H1 (cell line): ENCODE data around the gene ZBP1. TPM values are rescaled to one million over a fixed set of nuclear protein-coding genes. Genes with fewer than 3 reads are reported as not detected.

Source experiments
- CTCF ChIA-PET: fragments of 300-600 bp; sonication (Branson Sonifier 250); formaldehyde crosslinking; loops from one replicate; lab custom pipeline; 2021; ENCODE audit not compliant: partially characterized antibody; lab: Charles Lee
- POLR2A ChIA-PET: fragments of 300-600 bp; sonication (Branson Sonifier 250); formaldehyde crosslinking; loops from one replicate; lab custom pipeline; 2021; ENCODE audit warnings: inconsistent platforms; ENCODE audit not compliant: partially characterized antibody; lab: Charles Lee
- DNase-seq, 2 experiments: peaks; one replicate each; pipeline versions ENCODE4 v3.0.0 to v3.0.0-alpha.2; 2010 to 2022; ENCODE audit warnings: low spot score in 2 of 2, low read depth in 1 of 2, mixed read lengths in 1 of 2
- FAIRE-seq: peaks from 2 replicates; lab custom pipeline; 2011; peaks lifted over from hg19 to GRCh38; lab: Jason Lieb, UNC
- H2AFZ ChIP-seq: 2 replicates; pipeline ENCODE4 v1.8.1; 2012; ENCODE audit warnings: low read length, inconsistent platforms
- H2AK5ac ChIP-seq: 2 replicates; pipeline ENCODE4 v1.6.1; 2013; ENCODE audit warnings: low read depth, low read length
- H2BK120ac ChIP-seq: replicated peaks from 2 replicates; pipeline ENCODE3; 2013; ENCODE audit warnings: low read depth, low read length, inconsistent platforms
- H2BK12ac ChIP-seq: 2 replicates; pipeline ENCODE4 v1.6.1; 2013; ENCODE audit warnings: low read depth, low read length
- H2BK15ac ChIP-seq: 2 replicates; pipeline ENCODE4 v1.6.1; 2013; ENCODE audit warnings: low read length
- H2BK20ac ChIP-seq: 2 replicates; pipeline ENCODE4 v1.6.1; 2013; ENCODE audit warnings: low read length
- H2BK5ac ChIP-seq: 2 replicates; pipeline ENCODE4 v1.6.1; 2013; ENCODE audit warnings: low read depth, low read length
- H3K14ac ChIP-seq: 2 replicates; pipeline ENCODE4 v1.6.1; 2013; ENCODE audit warnings: inconsistent platforms; ENCODE audit not compliant: insufficient read length
- H3K18ac ChIP-seq: 2 replicates; pipeline ENCODE4 v1.6.1; 2013; ENCODE audit warnings: low read length; ENCODE audit errors: extremely low read depth
- H3K23ac ChIP-seq: 2 replicates; pipeline ENCODE4 v1.6.1; 2013; ENCODE audit warnings: inconsistent platforms; ENCODE audit not compliant: insufficient read length
- H3K23me2 ChIP-seq: 2 replicates; pipeline ENCODE4 v1.6.1; 2013; ENCODE audit warnings: low read depth, low read length
- H3K27ac ChIP-seq: 2 replicates; pipeline ENCODE4 v1.6.1; 2011; ENCODE audit warnings: low read depth, low read length, inconsistent platforms
- H3K27me3 ChIP-seq, 4 experiments: replicated peaks in 1 of 4; 1 replicate in 1 of 4; 2 replicates in 3 of 4; pipeline versions ENCODE4 v1.6.1 to v1.8.1; 2011 to 2013; ENCODE audit warnings: low read length in 3 of 4, mild to moderate bottlenecking in 3 of 4, inconsistent platforms in 2 of 4, mixed read lengths in 2 of 4, moderate library complexity in 1 of 4; ENCODE audit not compliant: control insufficient read depth in 3 of 4, insufficient read depth in 3 of 4; ENCODE audit errors: extremely low read depth in 1 of 4
- H3K36me3 ChIP-seq, 4 experiments: 2 replicates each; pipeline versions ENCODE4 v1.6.1 to v1.8.1; 2011 to 2013; ENCODE audit warnings: mild to moderate bottlenecking in 4 of 4, low read length in 3 of 4, moderate library complexity in 2 of 4, control low read depth in 1 of 4, inconsistent platforms in 1 of 4; ENCODE audit not compliant: insufficient read depth in 4 of 4, control insufficient read depth in 2 of 4
- H3K4ac ChIP-seq: replicated peaks from 2 replicates; pipeline ENCODE3; 2013; ENCODE audit warnings: low read length, low read depth, mixed read lengths, inconsistent platforms; ENCODE audit not compliant: insufficient read length
- H3K4me1 ChIP-seq, 4 experiments: replicated peaks in 1 of 4; 1 replicate in 1 of 4; 2 replicates in 3 of 4; pipeline versions ENCODE4 v1.6.1 to v1.8.1; 2011 to 2013; ENCODE audit warnings: low read length in 3 of 4, inconsistent platforms in 2 of 4, mixed read lengths in 1 of 4; ENCODE audit not compliant: insufficient read depth in 4 of 4, control insufficient read depth in 3 of 4
- H3K4me2 ChIP-seq, 2 experiments: 2 replicates each; pipeline versions ENCODE4 v1.6.1 to v1.8.1; 2011 to 2013; ENCODE audit warnings: low read depth in 2 of 2, low read length in 2 of 2, control low read depth in 1 of 2, inconsistent platforms in 1 of 2, mild to moderate bottlenecking in 1 of 2; ENCODE audit not compliant: insufficient read depth in 1 of 2
- H3K4me3 ChIP-seq, 4 experiments: fragments of 200-600, 300-600 bp in 1 of 4; sonication (generic), shearing (Covaris generic), sonication (Bioruptor Twin) in 1 of 4; 2 replicates each; pipeline versions ENCODE4 v1.5.1 to v1.8.1; 2011 to 2016; ENCODE audit warnings: low read length in 4 of 4, low read depth in 3 of 4, control low read depth in 2 of 4, inconsistent platforms in 2 of 4, mild to moderate bottlenecking in 2 of 4, mixed read lengths in 1 of 4, moderate library complexity in 1 of 4; ENCODE audit not compliant: insufficient read depth in 2 of 4; ENCODE audit errors: extremely low read depth in 1 of 4
- H3K56ac ChIP-seq: replicated peaks from 2 replicates; pipeline ENCODE3; 2013; ENCODE audit warnings: low read depth, mild to moderate bottlenecking, mixed read lengths, low read length, inconsistent platforms; ENCODE audit not compliant: insufficient read length
- H3K79me1 ChIP-seq: 2 replicates; pipeline ENCODE4 v1.6.1; 2013; ENCODE audit warnings: low read depth, low read length, control low read depth
- H3K79me2 ChIP-seq, 2 experiments: 2 replicates each; pipeline versions ENCODE4 v1.6.1 to v1.8.1; 2012 to 2013; ENCODE audit warnings: low read length in 2 of 2, mild to moderate bottlenecking in 2 of 2, inconsistent platforms in 1 of 2; ENCODE audit not compliant: insufficient read depth in 2 of 2, control insufficient read depth in 1 of 2
- H3K9ac ChIP-seq, 4 experiments: replicated peaks in 1 of 4; 1 replicate in 1 of 4; 2 replicates in 3 of 4; pipeline versions ENCODE4 v1.6.1 to v1.8.1; 2011 to 2013; ENCODE audit warnings: low read depth in 3 of 4, low read length in 3 of 4, control low read depth in 2 of 4, mild to moderate bottlenecking in 2 of 4, moderate library complexity in 2 of 4, inconsistent platforms in 1 of 4; ENCODE audit errors: extremely low read depth in 1 of 4
- H3K9me3 ChIP-seq, 2 experiments: 2 replicates each; pipeline versions ENCODE4 v1.6.1 to v1.8.1; 2012 to 2013; ENCODE audit warnings: mild to moderate bottlenecking in 2 of 2, moderate library complexity in 2 of 2, control low read depth in 1 of 2, inconsistent platforms in 1 of 2, low read depth in 1 of 2, low read length in 1 of 2, mixed read lengths in 1 of 2; ENCODE audit not compliant: insufficient read depth in 2 of 2
- H4K20me1 ChIP-seq, 2 experiments: replicated peaks in 1 of 2; 2 replicates each; pipeline versions ENCODE3 to v1.8.1; 2011 to 2013; ENCODE audit warnings: inconsistent platforms in 2 of 2, low read length in 2 of 2, mild to moderate bottlenecking in 1 of 2; ENCODE audit not compliant: insufficient read depth in 2 of 2, control insufficient read depth in 1 of 2
- H4K5ac ChIP-seq: 2 replicates; pipeline ENCODE4 v1.6.1; 2013; ENCODE audit warnings: low read length, low read depth, mixed read lengths, inconsistent platforms; ENCODE audit not compliant: insufficient read length
- H4K8ac ChIP-seq: 2 replicates; pipeline ENCODE4 v1.8.0; 2013; ENCODE audit warnings: mild to moderate bottlenecking, moderate library complexity, low read length, inconsistent platforms; ENCODE audit not compliant: insufficient read depth; ENCODE audit errors: extremely low read depth
- H4K91ac ChIP-seq: replicated peaks from 2 replicates; pipeline ENCODE3; 2013; ENCODE audit warnings: low read length, mixed read lengths, inconsistent platforms; ENCODE audit not compliant: insufficient read length
- POLR2A ChIP-seq, 2 experiments: IDR thresholded peaks; 1 replicate in 1 of 2; 2 replicates in 1 of 2; pipeline ENCODE4 v1.6.1; 2011; ENCODE audit warnings: low read depth in 2 of 2, low read length in 2 of 2, mild to moderate bottlenecking in 2 of 2; ENCODE audit errors: control extremely low read depth in 1 of 2
- SRF ChIP-seq: IDR thresholded peaks from 2 replicates; pipeline ENCODE4 v1.6.1; 2011; ENCODE audit warnings: mild to moderate bottlenecking, low read depth, low read length, moderate library complexity
- YY1 ChIP-seq: IDR thresholded peaks from 2 replicates; pipeline ENCODE4 v1.6.1; 2011; ENCODE audit warnings: low read depth, mild to moderate bottlenecking, low read length
- WGBS, 2 experiments: shearing (Covaris generic) in 1 of 2; methylation state at CpG; one replicate each; pipeline versions ENCODE4 v1.1.6 to v1.1.7; 2013 to 2015; ENCODE audit warnings: low lambda C conversion rate in 2 of 2, mixed read lengths in 2 of 2, inconsistent platforms in 1 of 2, low coverage in 1 of 2, missing lambda C conversion rate in 1 of 2; ENCODE audit not compliant: insufficient replicate concordance in 2 of 2, insufficient coverage in 1 of 2, insufficient read length in 1 of 2; ENCODE audit errors: extremely low coverage in 1 of 2, missing lambda C conversion rate in 1 of 2; 5-methylcytosine and 5-hydroxymethylcytosine counted together
- polyA plus RNA-seq, 7 experiments: library from polyadenylated mRNA; depleted of rRNA in 3 of 7; stranded (reverse) in 5 of 7; unstranded in 2 of 7; fragments of >200 nt in 5 of 7; fragments of 200-250 nt in 2 of 7; gene quantifications; 1 replicate in 5 of 7; 2 replicates in 1 of 7; 4 replicates in 1 of 7; pipeline versions ENCODE4 v1.2.1 to v1.2.3, GENCODE V29; 2011 to 2013; ENCODE audit warnings: missing spikeins in 2 of 7, mixed read lengths in 2 of 7
- total RNA-seq: library from RNA; stranded (reverse); fragmentation: NEBNext Ultra II Directional; extraction: Animal tissue kit (Norgen Biotek cat#: 25700); gene quantifications from 2 replicates; pipeline ENCODE4 v1.2.1, GENCODE V29; 2021

The ZBP1 gene
- total and polyA plus RNA-seq, 2 of the 8 experiments (the other 6 are each of a cell fraction or from before 2014, with no cell fraction given) = not detected

DNA sequence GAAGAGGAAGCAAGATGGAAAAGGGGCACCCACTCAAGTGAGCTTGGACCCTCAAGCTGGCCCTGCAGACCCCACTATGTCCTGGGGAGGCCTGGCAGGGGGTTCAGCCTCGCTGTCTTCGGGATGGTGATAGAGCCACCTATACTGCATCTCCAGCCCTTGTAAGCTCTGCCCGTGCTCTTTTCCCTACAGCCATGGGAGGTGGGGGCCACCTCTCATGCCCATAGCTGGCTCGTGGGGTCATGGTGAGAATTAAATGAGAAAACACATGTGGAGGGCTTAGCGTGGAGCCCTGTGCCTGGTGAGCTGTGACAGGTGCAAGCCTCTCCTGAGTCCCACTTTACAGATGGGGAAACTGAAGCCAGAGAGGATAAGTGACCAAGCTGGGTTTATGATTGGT lies 31.6 kb downstream of the ZBP1 start:
- Histone ChIP-seq H2BK20ac (no peak overlapping the region), H3K36me3 (no peaks in the 10 kb centered on the region), H3K79me1 (no peaks in the 10 kb centered on the region), H2BK120ac (no peak overlapping the region), H4K5ac (no peak overlapping the region), H3K27ac (no peak overlapping the region), H3K56ac (no peak overlapping the region), H3K18ac (no peak overlapping the region), H4K20me1 (no peaks in the 10 kb centered on the region), H3K4ac (no peak overlapping the region), H2AK5ac (no peak overlapping the region), H3K9ac (no peak overlapping the region), H2BK15ac (no peak overlapping the region), H3K23me2 (no peaks in the 10 kb centered on the region; the same call in 1 of the 2 replicates), H3K23ac (no peak overlapping the region), H2BK5ac (no peak overlapping the region), H3K4me2 (no peak overlapping the region), H3K4me3 (no peak overlapping the region), H3K27me3 (peaks cover 0 to under 1% (median 0%) of the 10 kb centered on the region in 4 experiments; a peak in 1 of 7 replicates), H3K14ac (no peak overlapping the region), H3K4me1 (peaks cover 0 to 2% (median 0%) of the 10 kb centered on the region in 4 experiments; a peak in 1 of 7 replicates), H3K79me2 (no peaks in the 10 kb centered on the region), H4K91ac (no peak overlapping the region), H2BK12ac (no peak overlapping the region), H2AFZ (no peak overlapping the region), H3K9me3 (no peaks in the 10 kb centered on the region), H4K8ac (no peak overlapping the region)
- no peak for DNase-seq
- no peak for FAIRE-seq
- ChIA-PET POLR2A (no interaction called here), CTCF (interaction anchor here (0.6 to 2.8 kb wide), 5 partner anchors 15 to 75 kb away, joined by 3 to 10 read pairs (median 4); no protein-coding TSS in a partner anchor)
- WGBS, 2 experiments = 82% methylated on average over 5 of the region's 5 CpGs; no CpG with 5 or more reads in 1 of the 2 experiments
- TF ChIP-seq POLR2A (IDR thresholded peaks at IDR 0.05; ENCODE audit: control extremely low read depth in 1 of 2, low read depth in 2 of 2, low read length in 2 of 2) (no peak), SRF (no peak), YY1 (no peak)
